ENCODE results near the gene TCOF1.

TCOF1 gene

GRCh38 chr5:150428978-150429377, 71.5 kb downstream of the TCOF1 start:
- TF ChIP-seq POLR2AphosphoS5 (IDR thresholded peaks at IDR 0.05; ENCODE audit: low read depth) (no peak), REST (IDR thresholded peaks at IDR 0.05; ENCODE audit: insufficient replicate concordance, low read depth) (no peak), SPI1 (IDR thresholded peaks at IDR 0.05; ENCODE audit: borderline replicate concordance, low read depth) (no peak), GABPA (IDR thresholded peaks at IDR 0.05; ENCODE audit: low read depth) (no peak)
- TF ChIP-seq, protein P1, sequence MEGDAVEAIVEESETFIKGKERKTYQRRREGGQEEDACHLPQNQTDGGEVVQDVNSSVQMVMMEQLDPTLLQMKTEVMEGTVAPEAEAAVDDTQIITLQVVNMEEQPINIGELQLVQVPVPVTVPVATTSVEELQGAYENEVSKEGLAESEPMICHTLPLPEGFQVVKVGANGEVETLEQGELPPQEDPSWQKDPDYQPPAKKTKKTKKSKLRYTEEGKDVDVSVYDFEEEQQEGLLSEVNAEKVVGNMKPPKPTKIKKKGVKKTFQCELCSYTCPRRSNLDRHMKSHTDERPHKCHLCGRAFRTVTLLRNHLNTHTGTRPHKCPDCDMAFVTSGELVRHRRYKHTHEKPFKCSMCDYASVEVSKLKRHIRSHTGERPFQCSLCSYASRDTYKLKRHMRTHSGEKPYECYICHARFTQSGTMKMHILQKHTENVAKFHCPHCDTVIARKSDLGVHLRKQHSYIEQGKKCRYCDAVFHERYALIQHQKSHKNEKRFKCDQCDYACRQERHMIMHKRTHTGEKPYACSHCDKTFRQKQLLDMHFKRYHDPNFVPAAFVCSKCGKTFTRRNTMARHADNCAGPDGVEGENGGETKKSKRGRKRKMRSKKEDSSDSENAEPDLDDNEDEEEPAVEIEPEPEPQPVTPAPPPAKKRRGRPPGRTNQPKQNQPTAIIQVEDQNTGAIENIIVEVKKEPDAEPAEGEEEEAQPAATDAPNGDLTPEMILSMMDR (IDR thresholded peaks at IDR 0.05; ENCODE audit: insufficient read depth, low read length) = no peak
- Histone ChIP-seq H3K27ac (replicated peaks) (no peak overlapping the region), H3K4me3 (replicated peaks; ENCODE audit: insufficient read depth, low read length) (no peak overlapping the region), H3K27me3 (ENCODE audit: insufficient read depth, poor library complexity, severe bottlenecking) (no peaks in the 10 kb centered on the region)
- DNase-seq (ENCODE audit: low read depth in 1 of 2, low spot score in 1 of 2) = no peak

DNA sequence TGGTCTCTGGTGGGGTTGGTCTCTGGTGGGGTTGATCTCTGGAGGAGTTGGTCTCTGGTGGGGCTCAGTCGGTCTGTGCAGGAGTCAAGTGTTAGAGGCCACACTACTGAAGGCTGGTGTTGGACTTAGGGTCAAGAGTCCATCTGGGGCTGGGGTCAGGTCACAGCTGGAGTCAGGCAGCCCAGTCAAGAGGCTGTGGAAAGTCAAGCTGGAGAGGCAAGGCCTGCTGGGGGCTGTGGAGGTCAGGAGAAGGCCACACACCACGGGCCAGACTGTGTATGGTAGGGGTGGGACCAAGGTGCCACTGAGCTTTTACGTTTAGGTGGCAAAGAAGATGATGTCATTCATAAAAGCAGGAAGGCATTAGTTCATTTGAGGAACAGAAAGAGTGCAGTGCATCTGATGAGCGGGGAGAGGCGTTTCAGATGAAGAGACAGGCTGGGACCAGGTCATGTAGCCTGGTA, 71.9 kb downstream of the TCOF1 start:
- no peak for DNase-seq (ENCODE audit: low read depth in 1 of 2, low spot score in 1 of 2)
- no peak overlapping the region for H3K27ac ChIP-seq (replicated peaks)
- H3K4me3 ChIP-seq (replicated peaks; ENCODE audit: insufficient read depth, low read length) = no peak overlapping the region

DNA sequence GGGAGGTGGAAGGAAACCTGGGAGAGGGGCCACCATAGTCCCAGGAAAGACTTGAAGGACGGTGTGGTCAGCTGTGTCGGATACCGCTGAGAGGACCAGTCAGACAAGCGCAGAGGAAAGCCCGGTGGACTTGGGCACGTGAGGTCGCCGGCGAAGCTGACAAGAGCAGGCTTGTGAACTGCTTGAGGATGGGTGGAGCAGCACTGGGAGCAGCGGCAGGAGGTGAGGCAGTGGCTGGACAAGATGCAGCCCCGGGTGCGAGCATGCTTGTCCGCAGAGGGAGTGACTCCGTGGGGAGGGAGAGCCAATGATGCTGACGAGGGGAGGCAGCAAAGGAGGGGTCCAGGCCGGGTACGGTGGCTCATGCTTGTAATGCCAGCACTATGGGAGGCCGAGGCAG, 73.6 kb downstream of the TCOF1 start:
- no peak for TF ChIP-seq POLR2AphosphoS5 (IDR thresholded peaks at IDR 0.05; ENCODE audit: low read depth)
- TF ChIP-seq, protein P1 (IDR thresholded peaks at IDR 0.05; ENCODE audit: insufficient read depth, low read length) = no peak
- no peak for TF ChIP-seq GABPA (IDR thresholded peaks at IDR 0.05; ENCODE audit: low read depth)
- no peak for TF ChIP-seq REST (IDR thresholded peaks at IDR 0.05; ENCODE audit: insufficient replicate concordance, low read depth)
- no peak for TF ChIP-seq SPI1 (IDR thresholded peaks at IDR 0.05; ENCODE audit: borderline replicate concordance, low read depth)
- Histone ChIP-seq H3K27ac (replicated peaks) (no peak overlapping the region), H3K27me3 (ENCODE audit: insufficient read depth, poor library complexity, severe bottlenecking) (no peaks in the 10 kb centered on the region), H3K4me3 (replicated peaks; ENCODE audit: insufficient read depth, low read length) (no peak overlapping the region)
- DNase-seq (ENCODE audit: low read depth in 1 of 2, low spot score in 1 of 2) = no peak

More for the DNA sequence above, 71.9 kb downstream of the TCOF1 start:
- TF ChIP-seq POLR2AphosphoS5 (IDR thresholded peaks at IDR 0.05; ENCODE audit: low read depth) (no peak), GABPA (IDR thresholded peaks at IDR 0.05; ENCODE audit: low read depth) (no peak), REST (IDR thresholded peaks at IDR 0.05; ENCODE audit: insufficient replicate concordance, low read depth) (no peak), SPI1 (IDR thresholded peaks at IDR 0.05; ENCODE audit: borderline replicate concordance, low read depth) (no peak)
- TF ChIP-seq, protein P1 (IDR thresholded peaks at IDR 0.05; ENCODE audit: insufficient read depth, low read length) = no peak
- no peaks in the 10 kb centered on the region for H3K27me3 ChIP-seq (ENCODE audit: insufficient read depth, poor library complexity, severe bottlenecking)
